Kidney glomerular epithelial cell (primary cell): ENCODE measurements around the gene NFIX.

Experiments used
- DNase-seq: peaks from one replicate; lab custom pipeline; 2025; lab: John Stamatoyannopoulos, UW

NFIX gene

GRCh38 chr19:13037161-13037560, 41.9 kb downstream of the NFIX start:
- peak; percentile 70 for DNase-seq

- no peak for DNase-seq
Observed at GRCh38 chr19:13037731-13038130, 42.5 kb downstream of the NFIX start.

- DNase-seq, result no peak
Observed at GRCh38 chr19:13038306-13039210, 43.3 kb downstream of the NFIX start.

- no peak for DNase-seq
Observed at GRCh38 chr19:13039211-13039789, 44.0 kb downstream of the NFIX start.

- peak; percentile 50 for DNase-seq
Observed at GRCh38 chr19:13040232-13040947, 45.1 kb downstream of the NFIX start.

GRCh38 chr19:13040948-13041292, 45.6 kb downstream of the NFIX start:
- no peak for DNase-seq

GRCh38 chr19:13042443-13043130, 47.3 kb downstream of the NFIX start:
- no peak for DNase-seq

- DNase-seq, result no peak
Observed at GRCh38 chr19:13043285-13043684, 48.0 kb downstream of the NFIX start.

GRCh38 chr19:13044231-13044836, 49.1 kb downstream of the NFIX start:
- DNase-seq, result no peak

GRCh38 chr19:13045812-13046211, 50.5 kb downstream of the NFIX start:
- DNase-seq, result no peak

GRCh38 chr19:13047374-13047773, 52.1 kb downstream of the NFIX start:
- no peak for DNase-seq

- no peak for DNase-seq
Observed at GRCh38 chr19:13050274-13050673, 55.0 kb downstream of the NFIX start.

GRCh38 chr19:13051557-13052165, 56.4 kb downstream of the NFIX start:
- peak; percentile 68 for DNase-seq

GRCh38 chr19:13052447-13053175, 57.3 kb downstream of the NFIX start:
- no peak for DNase-seq

- DNase-seq, result no peak
Observed at GRCh38 chr19:13053238-13053637, 58.0 kb downstream of the NFIX start.

- DNase-seq, result peak; percentile 93
Observed at GRCh38 chr19:13053761-13054625, 58.7 kb downstream of the NFIX start.

GRCh38 chr19:13054626-13055212, 59.4 kb downstream of the NFIX start:
- DNase-seq, result no peak

- DNase-seq, result peak; percentile 72
Observed at GRCh38 chr19:13055213-13056051, 60.2 kb downstream of the NFIX start.
